ENCODE results near the gene NT5C3A. TPM values are rescaled to one million over a fixed set of nuclear protein-coding genes. Genes with fewer than 3 reads are reported as not detected.

The NT5C3A gene
- total RNA-seq, 1 donor from 2014 or later: 28.4 TPM

GRCh38 chr7:33079763-33080690 is 17.5 kb upstream of the NT5C3A start:
- ATAC-seq (no peak), DNase-seq (no peak)
- intact Hi-C loops (cut with micrococcal nuclease): no loop called here

- ATAC-seq (no peak), DNase-seq (no peak)
- intact Hi-C loops (cut with micrococcal nuclease): no loop called here
Observed at GRCh38 chr7:33079096-33079495, 16.5 kb upstream of the NT5C3A start.

DNA sequence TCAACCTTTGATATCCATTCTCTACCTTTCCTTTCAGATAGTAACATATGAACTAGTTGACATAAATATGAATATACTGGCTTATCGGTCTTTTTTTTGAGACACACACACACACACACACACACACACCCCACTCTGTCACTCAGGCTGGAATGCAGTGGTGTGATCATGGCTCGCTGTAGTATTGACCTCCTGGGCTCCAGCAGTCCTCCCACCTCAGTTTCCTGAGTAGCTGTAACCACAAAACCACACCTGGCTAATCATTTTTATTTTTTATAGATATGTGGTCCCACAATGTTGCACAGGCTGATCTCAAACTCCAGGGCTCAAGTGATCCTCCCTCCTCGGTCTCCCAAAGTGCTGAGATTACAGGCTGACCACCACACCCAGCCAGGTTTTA is 14.2 kb upstream of the NT5C3A start:
- DNase-seq: no peak
- intact Hi-C loops (cut with micrococcal nuclease): no loop called here
- no peak for ATAC-seq

DNA sequence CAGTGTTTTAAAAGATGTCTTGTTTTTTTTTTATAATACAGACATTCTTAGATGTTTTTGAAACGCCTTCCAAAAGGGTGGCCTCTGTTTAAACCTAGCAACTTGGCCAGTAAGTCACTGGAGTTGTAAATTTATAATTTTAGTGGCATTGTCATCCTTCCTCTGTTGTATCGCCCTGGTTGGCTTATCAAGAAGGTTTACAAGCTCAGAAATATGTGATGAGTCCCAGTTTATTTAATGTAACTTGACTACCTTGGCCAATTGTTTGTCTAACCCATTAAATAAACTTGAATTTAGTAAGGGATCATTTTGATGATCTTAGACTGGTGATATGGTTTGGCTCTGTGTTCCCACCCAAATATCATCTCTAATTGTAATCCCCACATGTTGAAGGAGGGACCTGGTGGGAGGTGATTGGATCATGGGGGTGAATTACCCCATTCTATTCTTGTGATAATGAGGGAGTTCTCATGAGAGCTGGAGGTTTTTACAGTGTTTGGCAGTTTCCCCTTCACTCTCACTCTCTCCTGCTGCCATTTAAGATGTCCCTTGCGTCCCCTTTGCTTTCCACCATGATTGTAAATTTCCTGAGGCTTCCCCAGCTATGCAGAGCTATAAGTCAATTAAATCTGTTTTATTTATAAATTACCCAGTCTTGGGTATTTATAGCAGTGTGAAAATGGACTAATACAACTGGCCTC is 13.4 kb upstream of the NT5C3A start:
- ATAC-seq (no peak), DNase-seq (no peak)
- intact Hi-C loops (cut with micrococcal nuclease): no loop called here

DNA sequence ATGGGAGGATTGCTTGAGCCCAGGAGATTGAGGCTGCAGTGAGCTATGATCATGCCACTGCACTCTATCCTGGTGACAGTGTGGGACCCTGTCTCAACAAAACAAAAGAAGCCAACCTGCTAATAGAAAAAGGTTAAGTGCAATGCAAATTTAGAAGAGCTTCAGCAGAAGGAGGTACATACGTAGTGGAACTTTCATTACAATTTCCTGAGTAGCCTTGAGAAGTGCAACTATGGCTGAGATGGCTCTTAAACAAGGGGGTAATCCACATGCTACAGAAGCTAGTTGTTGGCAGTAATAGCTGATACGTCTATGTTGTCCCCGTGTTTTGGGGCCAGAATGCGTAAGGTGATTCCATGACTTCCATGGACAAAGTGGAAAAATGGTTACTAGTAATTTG is 10.7 kb upstream of the NT5C3A start:
- ATAC-seq (no peak), DNase-seq (no peak)
- intact Hi-C loops (cut with micrococcal nuclease): no loop called here

DNA sequence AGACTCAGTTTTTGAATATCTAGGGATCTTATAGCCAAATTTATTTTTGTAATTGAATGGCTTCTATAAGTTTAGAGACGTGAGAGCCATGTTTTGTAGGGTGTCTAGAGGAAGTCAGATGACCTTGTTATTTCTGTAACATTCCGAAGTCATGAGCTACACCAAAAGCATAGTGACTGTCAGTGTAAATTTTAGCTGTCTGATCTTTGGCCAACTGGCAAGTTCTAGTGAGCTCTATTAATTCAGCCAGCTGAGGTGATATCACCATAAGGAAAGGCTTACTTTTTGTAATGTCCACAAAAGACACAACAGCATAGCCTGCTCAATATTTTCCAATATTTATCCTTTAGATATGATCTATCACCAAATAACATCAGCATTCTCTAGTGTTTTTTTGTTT is 9.9 kb upstream of the NT5C3A start:
- intact Hi-C loops (cut with micrococcal nuclease): no loop called here
- ATAC-seq: peak; percentile 88
- DNase-seq: no peak

GRCh38 chr7:33070831-33071230 is 8.3 kb upstream of the NT5C3A start:
- no peak for DNase-seq
- no peak for ATAC-seq
- intact Hi-C loops (cut with micrococcal nuclease): no loop called here

DNA sequence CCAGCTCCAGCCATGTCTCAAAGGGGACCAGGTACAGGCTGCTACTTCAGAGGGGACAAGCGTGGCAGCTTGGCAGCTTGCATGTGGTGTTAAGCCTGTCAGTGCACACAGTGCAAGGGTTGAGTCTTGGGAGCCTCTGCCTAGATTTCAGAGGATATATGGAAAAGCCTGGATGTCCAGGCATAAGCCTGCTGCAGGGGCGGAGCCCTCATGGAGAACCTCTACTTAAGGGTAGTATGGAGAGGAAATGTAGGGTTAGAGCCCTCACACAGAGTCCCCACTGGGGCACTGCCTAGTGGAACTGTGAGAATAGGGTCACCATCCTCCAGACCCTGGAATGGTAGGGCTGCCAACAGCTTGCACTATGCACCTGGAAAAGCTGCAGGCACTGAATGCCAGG is 7.7 kb upstream of the NT5C3A start:
- intact Hi-C loops (cut with micrococcal nuclease): no loop called here
- ATAC-seq (no peak), DNase-seq (no peak)

- intact Hi-C loops (cut with micrococcal nuclease): no loop called here
Observed at GRCh38 chr7:33067921-33068320, 5.3 kb upstream of the NT5C3A start.

GRCh38 chr7:33066771-33067170 is 4.2 kb upstream of the NT5C3A start:
- DNase-seq: no peak
- intact Hi-C loops (cut with micrococcal nuclease): no loop called here
- no peak for ATAC-seq

More at GRCh38 chr7:33067921-33068320, 5.3 kb upstream of the NT5C3A start:
- ATAC-seq (no peak), DNase-seq (no peak)

DNA sequence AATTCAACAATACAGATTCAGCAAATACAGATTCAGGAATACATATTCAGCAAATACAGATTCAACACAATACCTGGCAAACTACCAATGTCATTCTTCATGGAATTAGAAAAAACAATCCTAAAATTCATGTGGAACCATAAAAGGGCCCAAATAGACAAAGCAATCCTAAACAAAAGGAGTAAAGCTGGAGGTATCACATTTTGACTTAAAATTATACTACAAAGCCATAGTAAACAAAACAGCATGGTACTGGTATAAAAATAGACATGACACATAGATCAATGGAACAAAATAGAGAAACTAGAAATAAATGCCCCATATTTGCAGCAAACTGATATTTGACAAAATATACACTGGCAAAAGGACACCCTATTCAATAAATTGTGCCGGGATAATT is 3.4 kb upstream of the NT5C3A start:
- intact Hi-C loops (cut with micrococcal nuclease): no loop called here

DNA sequence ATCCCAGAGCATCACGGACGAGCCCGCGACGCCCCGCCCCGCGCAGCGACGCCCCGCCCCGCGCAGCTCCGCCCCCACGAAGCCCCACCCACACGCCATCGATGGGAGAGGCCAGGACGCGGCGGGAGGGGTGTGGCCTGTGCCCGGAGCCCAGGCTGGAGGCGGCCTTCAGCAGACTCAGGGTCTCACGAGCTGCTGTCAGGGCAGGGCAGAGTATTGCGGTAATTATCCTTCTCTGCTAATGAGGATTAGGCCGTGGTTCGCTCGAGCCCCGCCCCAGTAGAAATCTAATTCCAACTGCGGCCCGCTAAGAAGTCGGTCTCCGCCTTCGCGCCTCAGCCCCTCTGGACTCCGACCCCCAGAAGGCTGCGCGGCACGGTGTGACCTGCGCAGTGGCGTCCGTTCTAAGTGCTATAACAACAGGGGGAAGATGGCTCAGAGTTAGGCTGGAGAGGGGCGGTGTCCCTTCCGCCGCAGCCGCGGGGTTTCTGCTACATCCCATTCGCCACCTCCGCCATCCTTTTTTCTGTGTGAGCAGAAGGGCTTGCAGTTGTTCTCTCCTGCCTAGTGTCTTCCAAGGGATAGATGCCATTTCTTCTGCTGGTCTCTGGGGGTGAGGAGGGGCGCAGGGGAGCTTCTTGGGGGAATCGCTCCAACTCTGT is 337 bp upstream of the NT5C3A start:
- DNase-seq: peak; percentile 96
- intact Hi-C loops (cut with micrococcal nuclease): no loop called here

More for the DNA sequence above, 3.4 kb upstream of the NT5C3A start:
- DNase-seq: no peak
- ATAC-seq: no peak

DNA sequence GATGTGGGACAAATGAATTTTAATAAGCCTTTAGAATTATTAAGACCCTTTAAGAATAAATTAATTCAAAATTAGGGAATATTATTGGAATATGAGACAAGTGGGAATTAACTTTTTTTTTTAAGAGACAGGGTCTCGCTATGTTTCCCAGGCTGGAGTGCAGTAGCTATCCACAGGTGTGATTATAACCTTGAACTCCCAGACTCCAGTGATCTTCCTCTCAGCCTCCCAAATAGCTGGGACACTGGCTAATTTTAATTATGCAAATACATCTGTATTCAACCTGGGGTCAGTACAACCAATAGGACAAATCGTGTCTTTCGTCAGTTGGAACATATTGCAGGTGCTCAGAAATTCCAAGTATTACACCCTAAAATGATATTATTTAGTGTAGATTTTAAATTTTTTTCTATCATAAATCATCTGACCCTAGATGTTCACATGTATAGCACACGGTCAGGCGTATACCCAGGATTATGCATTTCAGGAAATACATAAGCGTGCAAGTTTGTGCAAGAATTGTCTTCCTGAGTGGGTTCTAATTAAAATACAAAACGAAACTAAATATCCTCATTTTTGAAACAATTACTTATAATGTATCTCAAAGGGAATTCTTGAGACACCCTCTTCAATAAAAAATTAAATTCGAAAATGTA is 1.2 kb downstream of the NT5C3A start:
- intact Hi-C loops (cut with micrococcal nuclease): no loop called here
- DNase-seq (no peak), ATAC-seq (no peak)

More for the DNA sequence above, 337 bp upstream of the NT5C3A start:
- ATAC-seq: peak; percentile 99

GRCh38 chr7:33059635-33060034 is 2.9 kb downstream of the NT5C3A start:
- intact Hi-C loops (cut with micrococcal nuclease): no loop called here
- no peak for ATAC-seq
- DNase-seq: no peak

- intact Hi-C loops (cut with micrococcal nuclease): no loop called here
- DNase-seq (no peak), ATAC-seq (no peak)
Observed at GRCh38 chr7:33055158-33055557, 7.4 kb downstream of the NT5C3A start.

DNA sequence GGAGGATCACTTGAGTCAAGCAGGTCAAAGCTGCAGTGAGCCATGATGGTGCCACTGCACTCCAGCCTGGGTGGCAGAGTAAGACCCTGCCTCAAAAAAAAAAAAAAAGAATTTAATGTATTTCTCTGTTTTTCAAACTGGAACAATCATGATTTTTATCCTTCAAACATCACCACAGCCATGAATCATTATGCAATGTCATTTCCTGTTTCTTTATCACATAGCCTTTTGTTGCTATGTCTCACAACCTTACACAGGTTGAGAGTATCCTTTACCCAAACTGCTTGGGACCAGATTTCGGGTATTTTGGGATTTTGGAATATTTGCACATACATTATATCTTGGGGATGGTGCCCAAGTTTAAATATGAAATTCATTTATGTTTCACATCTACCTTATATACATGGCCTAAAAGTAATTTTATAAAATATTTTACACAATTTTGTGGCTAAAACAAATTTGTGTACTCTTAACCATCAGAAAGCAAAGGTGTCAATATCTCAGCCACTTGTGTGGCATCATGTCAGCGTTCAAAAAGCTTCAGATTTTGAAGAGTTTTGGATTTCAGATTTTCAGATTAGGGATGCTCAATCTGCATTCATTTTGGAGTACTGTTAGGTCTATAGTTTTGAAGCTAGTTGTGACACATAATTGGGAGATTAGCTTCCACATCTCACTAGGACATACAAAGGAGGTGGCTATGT is 8.2 kb downstream of the NT5C3A start:
- intact Hi-C loops (cut with micrococcal nuclease): no loop called here

DNA sequence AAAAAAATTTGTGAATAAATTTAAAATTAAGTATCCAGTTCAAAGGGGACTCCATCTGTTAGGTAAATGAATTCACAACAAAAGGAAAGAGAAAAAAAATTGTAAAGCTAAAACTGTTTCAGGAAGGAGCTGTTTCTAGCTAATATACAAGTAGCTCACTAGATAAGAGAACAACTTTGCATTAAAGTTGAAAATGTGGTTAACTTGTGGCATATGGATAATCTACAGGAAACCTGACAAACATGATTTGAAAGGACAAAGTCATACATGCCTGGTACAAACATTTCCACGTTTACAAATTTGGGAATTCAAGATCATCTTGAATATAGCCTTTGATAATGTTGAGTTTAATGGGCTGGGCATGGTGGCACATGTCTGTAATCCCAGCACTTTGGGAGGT is 8.9 kb downstream of the NT5C3A start:
- intact Hi-C loops (cut with micrococcal nuclease): no loop called here
- no peak for DNase-seq
- ATAC-seq: no peak

More for the DNA sequence above, 8.2 kb downstream of the NT5C3A start:
- no peak for ATAC-seq
- DNase-seq: no peak

GRCh38 chr7:33050535-33051318 is 11.8 kb downstream of the NT5C3A start:
- no peak for DNase-seq
- intact Hi-C loops (cut with micrococcal nuclease): no loop called here
- ATAC-seq: peak; percentile 61
